HepG2 (cell line): ENCODE data around the gene SMIM43. TPM values are rescaled to one million over a fixed set of nuclear protein-coding genes. Genes with fewer than 3 reads are reported as not detected.

ENCODE experiments used
- ATAC-seq: fragments of 200-7000 bp; cut with Tn5 transposase; 3 replicates; pipeline ENCODE4 v1.9.1; 2020; ENCODE audit warnings: mild to moderate bottlenecking, moderate library complexity
- BruUV-seq: library from RNA; stranded (reverse); fragments of 400-500 nt; replicated peaks from 2 replicates; lab custom pipeline; 2021; lab: Mats Ljungman, UMichigan
- CTCF ChIA-PET: fragments of 300-600 bp; formaldehyde crosslinking; extraction: SDS; loops from one replicate; lab custom pipeline; 2021; ENCODE audit warnings: low total read pairs, inconsistent platforms, low intra/inter-chr PET ratio; lab: Yijun Ruan, JAX
- POLR2A ChIA-PET: fragments of 350-600 bp; sonication (Branson Sonifier 250); formaldehyde crosslinking; loops from one replicate; lab custom pipeline; 2020; ENCODE audit warnings: antibody characterized with exemption, inconsistent platforms; lab: Yijun Ruan, JAX
- DNase-seq: peaks from one replicate; pipeline ENCODE4 v3.0.0-alpha.2; 2015; ENCODE audit warnings: low spot score
- FAIRE-seq: peaks from 3 replicates; lab custom pipeline; 2011; peaks lifted over from hg19 to GRCh38; lab: Jason Lieb, UNC
- H2AFZ ChIP-seq: one replicate; pipeline ENCODE4 v1.6.1; 2011; ENCODE audit warnings: low read length, inconsistent platforms
- H3K27ac ChIP-seq: fragments of 300-600 bp; 3 replicates; pipeline ENCODE4 v1.8.0; 2011; ENCODE audit warnings: mixed run types, mild to moderate bottlenecking, mixed read lengths, low read length, inconsistent platforms; ENCODE audit not compliant: insufficient read depth; ENCODE audit errors: extremely low read length
- H3K27me3 ChIP-seq, 2 experiments: fragments of 200-600 bp in 1 of 2; 2 replicates in 1 of 2; 3 replicates in 1 of 2; pipeline versions ENCODE4 v1.6.0 to v1.8.0; 2011; ENCODE audit warnings: low read length in 2 of 2, mild to moderate bottlenecking in 2 of 2, moderate library complexity in 2 of 2, inconsistent platforms in 1 of 2; ENCODE audit not compliant: insufficient read depth in 2 of 2, control insufficient read depth in 1 of 2
- H3K36me3 ChIP-seq, 2 experiments: fragments of 200-600 bp in 1 of 2; replicated peaks in 1 of 2; 2 replicates in 1 of 2; 3 replicates in 1 of 2; pipeline versions ENCODE4 v1.5.1 to v1.8.0; 2011; ENCODE audit warnings: low read length in 2 of 2, inconsistent platforms in 1 of 2; ENCODE audit not compliant: insufficient read depth in 2 of 2, control insufficient read depth in 1 of 2
- H3K4me1 ChIP-seq: 2 replicates; pipeline ENCODE4 v1.5.1; 2012; ENCODE audit warnings: low read length, inconsistent platforms; ENCODE audit not compliant: insufficient read depth
- H3K4me2 ChIP-seq: 2 replicates; pipeline ENCODE4 v1.6.0; 2011; ENCODE audit warnings: low read depth, low read length, inconsistent platforms
- H3K4me3 ChIP-seq, 3 experiments: fragments of 200-600 bp in 1 of 3; sonication (generic), shearing (Covaris generic) in 1 of 3; replicated peaks in 1 of 3; 2 replicates each; pipeline ENCODE4 v1.5.1; 2011 to 2016; ENCODE audit warnings: low read length in 3 of 3, inconsistent platforms in 2 of 3, low read depth in 2 of 3, mild to moderate bottlenecking in 2 of 3, control low read depth in 1 of 3, mixed read lengths in 1 of 3; ENCODE audit not compliant: insufficient read depth in 1 of 3
- H3K79me2 ChIP-seq: one replicate; pipeline ENCODE4 v1.6.1; 2011; ENCODE audit warnings: low read length, inconsistent platforms; ENCODE audit not compliant: insufficient read depth
- H3K9ac ChIP-seq: 2 replicates; pipeline ENCODE4 v1.6.0; 2011; ENCODE audit warnings: mild to moderate bottlenecking, low read depth, low read length, inconsistent platforms; ENCODE audit not compliant: insufficient read depth
- H3K9me3 ChIP-seq: 2 replicates; pipeline ENCODE4 v1.5.1; 2012; ENCODE audit warnings: mild to moderate bottlenecking, low read length
- H4K20me1 ChIP-seq: 2 replicates; pipeline ENCODE4 v1.6.0; 2011; ENCODE audit warnings: inconsistent platforms, mild to moderate bottlenecking, low read length, moderate library complexity; ENCODE audit not compliant: insufficient read depth
- FOXJ3 ChIP-seq: sonication (generic); formaldehyde crosslinking; IDR thresholded peaks from 2 replicates; pipeline ENCODE4 v1.4.0; 2020; ENCODE audit warnings: missing genetic modification reagents, mild to moderate bottlenecking, borderline replicate concordance
- RFX1 ChIP-seq: fragments of 450-650 bp; IDR thresholded peaks from 2 replicates; pipeline ENCODE4 v1.6.1; 2017
- SP2 ChIP-seq: sonication (generic); formaldehyde crosslinking; IDR thresholded peaks from 2 replicates; pipeline ENCODE4 v1.5.1; 2020; ENCODE audit warnings: mild to moderate bottlenecking, missing genetic modification reagents
- XRCC5 ChIP-seq: fragments of 200-400 bp; formaldehyde crosslinking; optimal IDR thresholded peaks from 2 replicates; pipeline ENCODE3; 2017; ENCODE audit warnings: mild to moderate bottlenecking, low read length
- ZFP62 ChIP-seq: sonication (generic); formaldehyde crosslinking; IDR thresholded peaks from 2 replicates; pipeline ENCODE4 v1.4.0; 2020; ENCODE audit warnings: missing genetic modification reagents
- ZNF558 ChIP-seq: sonication (generic); formaldehyde crosslinking; IDR thresholded peaks from 2 replicates; pipeline ENCODE4 v1.9.0; 2022; ENCODE audit warnings: mild to moderate bottlenecking, missing genetic modification reagents, borderline replicate concordance
- ZNF598 ChIP-seq: sonication (generic); formaldehyde crosslinking; IDR thresholded peaks from 2 replicates; pipeline ENCODE4 v1.5.1; 2020; ENCODE audit warnings: mild to moderate bottlenecking, missing genetic modification reagents, borderline replicate concordance
- ZNF749 ChIP-seq: sonication (generic); formaldehyde crosslinking; IDR thresholded peaks from 2 replicates; pipeline ENCODE4 v1.8.0; 2022; ENCODE audit warnings: mild to moderate bottlenecking, missing genetic modification reagents, moderate library complexity, borderline replicate concordance
- WGBS: methylation state at CpG from one replicate; pipeline ENCODE4 v1.1.6; 2017; ENCODE audit warnings: low lambda C conversion rate; 5-methylcytosine and 5-hydroxymethylcytosine counted together
- in situ Hi-C: cut with HindIII; loops from 2 replicates; pipeline ENCODE4 v1.10.0; 2017; ENCODE audit warnings: low pct_unique_long_range_greater_than_20kb; ENCODE audit not compliant: extremely low pct_ligation_motif_present
- intact Hi-C: fragments of 100-400 bp; cut with micrococcal nuclease; formaldehyde crosslinking; loops from one replicate; pipeline ENCODE4 v1.10.0; 2022; ENCODE audit not compliant: unreplicated experiment
- polyA plus RNA-seq, 8 experiments: library from polyadenylated mRNA; depleted of rRNA in 3 of 8; stranded (reverse) in 7 of 8; unstranded in 1 of 8; fragments of >200 nt; fragmentation: Illumina TruSeq in 4 of 8; extraction: Trizol in 4 of 8; gene quantifications; 2 replicates each; pipeline versions ENCODE4 v1.2.1 to v1.2.3, GENCODE V29; 2011 to 2016; ENCODE audit warnings: low read depth in 4 of 8, missing spikeins in 1 of 8, mixed read lengths in 1 of 8; ENCODE audit not compliant: insufficient read depth in 1 of 8
- total RNA-seq, 5 experiments: library from RNA; depleted of rRNA; stranded (reverse); fragments of >200 nt; fragmentation: Illumina TruSeq; extraction: Trizol; gene quantifications; 2 replicates each; pipeline ENCODE4 v1.2.3, GENCODE V29; 2016; ENCODE audit warnings: low read depth in 1 of 5
- TF ChIP-seq, protein P1 (sequence below): sonication (generic); formaldehyde crosslinking; IDR thresholded peaks from 2 replicates; pipeline ENCODE4 v1.4.0; 2020; ENCODE audit warnings: missing genetic modification reagents
- TF ChIP-seq, protein P2 (sequence below): sonication (generic); formaldehyde crosslinking; IDR thresholded peaks from 2 replicates; pipeline ENCODE4 v1.5.0; 2020; ENCODE audit warnings: missing genetic modification reagents
- TF ChIP-seq, protein P3 (sequence below), 2 experiments: IDR thresholded peaks; 2 replicates each; pipeline ENCODE4 v1.6.1; 2011 to 2012; ENCODE audit warnings: low read length in 2 of 2, borderline replicate concordance in 1 of 2, low read depth in 1 of 2, mild to moderate bottlenecking in 1 of 2, moderate library complexity in 1 of 2

SMIM43 gene
- total and polyA plus RNA-seq, 2 of the 13 experiments (the other 11 are each of a cell fraction or from before 2014, with no cell fraction given), result not detected

DNA sequence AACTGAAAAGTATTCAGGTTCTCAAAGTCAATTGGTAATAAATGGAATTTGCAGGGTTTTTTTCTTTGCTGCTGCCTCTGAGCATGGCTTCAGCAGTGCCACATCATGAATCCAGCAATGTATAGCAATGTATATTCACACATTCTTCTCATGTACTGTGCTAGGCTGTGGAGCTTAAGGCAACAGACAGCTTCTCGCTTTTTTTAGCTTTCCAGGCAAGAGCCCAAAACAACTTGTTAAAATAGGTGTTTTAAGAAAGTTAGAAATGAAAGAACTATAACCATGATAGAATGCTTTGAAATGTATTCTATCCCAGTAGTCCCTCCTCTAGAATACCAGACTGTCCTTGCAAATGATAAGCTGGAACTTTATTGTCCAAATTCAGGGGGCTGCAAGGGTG lies 30.4 kb downstream of the SMIM43 start:
- Histone ChIP-seq H3K27ac (no peak overlapping the region), H3K9me3 (no peaks in the 10 kb centered on the region), H3K36me3 (no peaks in the 10 kb centered on the region), H3K79me2 (no peaks in the 10 kb centered on the region), H3K4me1 (no peaks in the 10 kb centered on the region), H3K4me3 (no peak overlapping the region)
- CTCF ChIA-PET, result no interaction called here
- no peak for FAIRE-seq
- in situ Hi-C loops, result loop anchor here (10.0 kb wide), 1 partner anchor 360 kb away; no protein-coding TSS in a partner anchor
- BruUV-seq, result no TSS peak
- no peak for DNase-seq
- WGBS, result 0% methylated on average over 1 of the region's 1 CpG
- TF ChIP-seq ZNF558 (CRISPR knock-in tag) (no peak), ZNF598 (no peak), XRCC5 (no peak), FOXJ3 (CRISPR knock-in tag) (no peak), SP2 (no peak), ZNF749 (CRISPR knock-in tag) (no peak), ZFP62 (no peak), RFX1 (no peak)
- TF ChIP-seq, protein P1, sequence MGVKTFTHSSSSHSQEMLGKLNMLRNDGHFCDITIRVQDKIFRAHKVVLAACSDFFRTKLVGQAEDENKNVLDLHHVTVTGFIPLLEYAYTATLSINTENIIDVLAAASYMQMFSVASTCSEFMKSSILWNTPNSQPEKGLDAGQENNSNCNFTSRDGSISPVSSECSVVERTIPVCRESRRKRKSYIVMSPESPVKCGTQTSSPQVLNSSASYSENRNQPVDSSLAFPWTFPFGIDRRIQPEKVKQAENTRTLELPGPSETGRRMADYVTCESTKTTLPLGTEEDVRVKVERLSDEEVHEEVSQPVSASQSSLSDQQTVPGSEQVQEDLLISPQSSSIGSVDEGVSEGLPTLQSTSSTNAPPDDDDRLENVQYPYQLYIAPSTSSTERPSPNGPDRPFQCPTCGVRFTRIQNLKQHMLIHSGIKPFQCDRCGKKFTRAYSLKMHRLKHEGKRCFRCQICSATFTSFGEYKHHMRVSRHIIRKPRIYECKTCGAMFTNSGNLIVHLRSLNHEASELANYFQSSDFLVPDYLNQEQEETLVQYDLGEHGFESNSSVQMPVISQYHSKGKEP, result no peak
- TF ChIP-seq, protein P2, sequence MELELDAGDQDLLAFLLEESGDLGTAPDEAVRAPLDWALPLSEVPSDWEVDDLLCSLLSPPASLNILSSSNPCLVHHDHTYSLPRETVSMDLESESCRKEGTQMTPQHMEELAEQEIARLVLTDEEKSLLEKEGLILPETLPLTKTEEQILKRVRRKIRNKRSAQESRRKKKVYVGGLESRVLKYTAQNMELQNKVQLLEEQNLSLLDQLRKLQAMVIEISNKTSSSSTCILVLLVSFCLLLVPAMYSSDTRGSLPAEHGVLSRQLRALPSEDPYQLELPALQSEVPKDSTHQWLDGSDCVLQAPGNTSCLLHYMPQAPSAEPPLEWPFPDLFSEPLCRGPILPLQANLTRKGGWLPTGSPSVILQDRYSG (CRISPR knock-in tag), result no peak
- TF ChIP-seq, protein P3, sequence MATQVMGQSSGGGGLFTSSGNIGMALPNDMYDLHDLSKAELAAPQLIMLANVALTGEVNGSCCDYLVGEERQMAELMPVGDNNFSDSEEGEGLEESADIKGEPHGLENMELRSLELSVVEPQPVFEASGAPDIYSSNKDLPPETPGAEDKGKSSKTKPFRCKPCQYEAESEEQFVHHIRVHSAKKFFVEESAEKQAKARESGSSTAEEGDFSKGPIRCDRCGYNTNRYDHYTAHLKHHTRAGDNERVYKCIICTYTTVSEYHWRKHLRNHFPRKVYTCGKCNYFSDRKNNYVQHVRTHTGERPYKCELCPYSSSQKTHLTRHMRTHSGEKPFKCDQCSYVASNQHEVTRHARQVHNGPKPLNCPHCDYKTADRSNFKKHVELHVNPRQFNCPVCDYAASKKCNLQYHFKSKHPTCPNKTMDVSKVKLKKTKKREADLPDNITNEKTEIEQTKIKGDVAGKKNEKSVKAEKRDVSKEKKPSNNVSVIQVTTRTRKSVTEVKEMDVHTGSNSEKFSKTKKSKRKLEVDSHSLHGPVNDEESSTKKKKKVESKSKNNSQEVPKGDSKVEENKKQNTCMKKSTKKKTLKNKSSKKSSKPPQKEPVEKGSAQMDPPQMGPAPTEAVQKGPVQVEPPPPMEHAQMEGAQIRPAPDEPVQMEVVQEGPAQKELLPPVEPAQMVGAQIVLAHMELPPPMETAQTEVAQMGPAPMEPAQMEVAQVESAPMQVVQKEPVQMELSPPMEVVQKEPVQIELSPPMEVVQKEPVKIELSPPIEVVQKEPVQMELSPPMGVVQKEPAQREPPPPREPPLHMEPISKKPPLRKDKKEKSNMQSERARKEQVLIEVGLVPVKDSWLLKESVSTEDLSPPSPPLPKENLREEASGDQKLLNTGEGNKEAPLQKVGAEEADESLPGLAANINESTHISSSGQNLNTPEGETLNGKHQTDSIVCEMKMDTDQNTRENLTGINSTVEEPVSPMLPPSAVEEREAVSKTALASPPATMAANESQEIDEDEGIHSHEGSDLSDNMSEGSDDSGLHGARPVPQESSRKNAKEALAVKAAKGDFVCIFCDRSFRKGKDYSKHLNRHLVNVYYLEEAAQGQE (IDR thresholded peaks at IDR 0.05; ENCODE audit: borderline replicate concordance in 1 of 2, low read depth in 1 of 2, low read length in 2 of 2), result no peak
- TF ChIP-seq, all 625 proteins: peak for 0
- ATAC-seq, result no peak
- POLR2A ChIA-PET, result no interaction called here
- Histone ChIP-seq H3K27me3 (0 out of 5 replicates have a peak, but pooled peaks cover 0 to 2% of the 10 kb centered on the region in 2 experiments), H3K4me2 (no peak overlapping the region), H4K20me1 (no peaks in the 10 kb centered on the region), H2AFZ (no peak overlapping the region), H3K9ac (no peak overlapping the region)
- intact Hi-C loops, result loop anchor here (10.0 kb wide), 1 partner anchor 540 kb away; no protein-coding TSS in a partner anchor
